ENCODE data around the gene SLC9A9. TPM values are rescaled to one million over a fixed set of nuclear protein-coding genes. Genes with fewer than 3 reads are reported as not detected.

The SLC9A9 gene
- total and polyA plus RNA-seq, 2 of the 8 experiments (the other 6 are each of a cell fraction or from before 2014, with no cell fraction given): 0.48 to 1.1 TPM

DNA sequence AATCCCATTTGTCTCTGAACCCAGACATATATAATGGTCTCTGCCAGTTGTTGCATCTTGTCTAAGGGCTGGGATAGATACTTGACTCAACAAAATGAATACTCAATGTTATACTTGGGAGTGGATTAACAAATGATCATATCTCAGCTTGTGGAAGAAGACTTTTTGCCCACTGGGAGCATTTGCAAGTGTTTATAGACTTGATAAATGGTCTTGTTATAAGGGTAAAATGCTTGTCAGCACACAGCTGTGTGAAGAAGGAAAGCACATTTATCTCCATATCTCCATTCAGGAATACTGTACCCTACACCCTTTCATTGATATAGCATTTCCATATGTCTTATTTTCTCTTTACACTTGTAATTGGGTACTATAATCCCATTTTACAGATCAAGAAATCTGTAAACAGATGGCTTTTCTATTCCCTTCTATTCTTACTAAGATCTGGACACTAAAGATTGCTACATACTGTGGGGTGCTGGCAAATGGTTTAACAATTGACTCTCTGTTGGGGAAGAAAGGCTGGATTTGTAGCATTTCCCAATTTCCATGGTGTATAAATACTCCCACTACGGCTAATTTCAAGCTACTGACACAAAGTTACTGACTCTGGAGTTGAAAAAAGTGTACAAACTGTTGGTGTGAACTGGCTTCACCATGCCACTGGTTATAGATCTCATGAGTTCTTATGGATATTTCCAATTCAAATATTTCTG lies 574.1 kb downstream of the SLC9A9 start:
- no peaks in the 10 kb centered on the region for H3K79me1 ChIP-seq (ENCODE audit: low read depth, low read length)
- H2BK15ac ChIP-seq (ENCODE audit: low read length): no peak overlapping the region
- H2AK5ac ChIP-seq (ENCODE audit: low read depth, low read length): no peak overlapping the region
- H2BK120ac ChIP-seq (replicated peaks; ENCODE audit: low read depth, low read length): no peak overlapping the region
- no peaks in the 10 kb centered on the region for H3K9me3 ChIP-seq (ENCODE audit: insufficient read depth in 2 of 2, low read depth in 1 of 2, low read length in 1 of 2)
- H3K4ac ChIP-seq (replicated peaks; ENCODE audit: insufficient read length, low read depth, low read length): no peak overlapping the region
- no peaks in the 10 kb centered on the region for H3K36me3 ChIP-seq (ENCODE audit: control insufficient read depth in 2 of 4, insufficient read depth in 4 of 4, low read length in 3 of 4)
- ChIA-PET CTCF (ENCODE audit: partially characterized antibody) (no interaction called here), POLR2A (ENCODE audit: partially characterized antibody) (no interaction called here)
- 74% methylated on average over 1 of the region's 1 CpG; no CpG with 5 or more reads in 1 of the 2 experiments for WGBS, 2 experiments (ENCODE audit: extremely low coverage in 1 of 2, insufficient coverage in 1 of 2, insufficient read length in 1 of 2, insufficient replicate concordance in 2 of 2, low coverage in 1 of 2, low lambda C conversion rate in 2 of 2, missing lambda C conversion rate in 1 of 2)
- H4K5ac ChIP-seq (ENCODE audit: insufficient read length, low read depth, low read length): no peak overlapping the region
- H3K79me2 ChIP-seq (ENCODE audit: control insufficient read depth in 1 of 2, insufficient read depth in 2 of 2, low read length in 2 of 2): no peaks in the 10 kb centered on the region
- no peak overlapping the region for H3K4me2 ChIP-seq (ENCODE audit: insufficient read depth in 1 of 2, low read depth in 2 of 2, low read length in 2 of 2)
- no peaks in the 10 kb centered on the region for H3K4me1 ChIP-seq (replicated peaks in 1 of 4; ENCODE audit: control insufficient read depth in 3 of 4, insufficient read depth in 4 of 4, low read length in 3 of 4)
- no peak overlapping the region for H3K4me3 ChIP-seq (ENCODE audit: extremely low read depth in 1 of 4, insufficient read depth in 2 of 4, low read depth in 3 of 4, low read length in 4 of 4)
- no peak overlapping the region for H2BK5ac ChIP-seq (ENCODE audit: low read depth, low read length)
- H3K23ac ChIP-seq (ENCODE audit: insufficient read length): no peak overlapping the region
- H3K9ac ChIP-seq (replicated peaks in 1 of 4; ENCODE audit: extremely low read depth in 1 of 4, low read depth in 3 of 4, low read length in 3 of 4): no peak overlapping the region
- H3K18ac ChIP-seq (ENCODE audit: extremely low read depth, low read length): no peak overlapping the region
- no peak overlapping the region for H3K56ac ChIP-seq (replicated peaks; ENCODE audit: insufficient read length, low read depth, low read length)
- FAIRE-seq (no peak), DNase-seq (ENCODE audit: low read depth in 1 of 2, low spot score in 2 of 2) (no peak)
- no peak overlapping the region for H2AFZ ChIP-seq (ENCODE audit: low read length)
- no peaks in the 10 kb centered on the region for H3K27me3 ChIP-seq (replicated peaks in 1 of 4; ENCODE audit: control insufficient read depth in 3 of 4, extremely low read depth in 1 of 4, insufficient read depth in 3 of 4, low read length in 3 of 4)
- H2BK20ac ChIP-seq (ENCODE audit: low read length): no peak overlapping the region
- no peaks in the 10 kb centered on the region for H3K23me2 ChIP-seq (ENCODE audit: low read depth, low read length)
- no peak overlapping the region for H4K91ac ChIP-seq (replicated peaks; ENCODE audit: insufficient read length, low read length)
- no peak overlapping the region for H3K27ac ChIP-seq (ENCODE audit: low read depth, low read length)
- no peak overlapping the region for H4K8ac ChIP-seq (ENCODE audit: extremely low read depth, insufficient read depth, low read length)
- H2BK12ac ChIP-seq (ENCODE audit: low read depth, low read length): no peak overlapping the region
- TF ChIP-seq MAFK (IDR thresholded peaks at IDR 0.05; ENCODE audit: low read depth, low read length) (no peak), BRCA1 (IDR thresholded peaks at IDR 0.05; ENCODE audit: low read depth, low read length) (no peak), SP2 (IDR thresholded peaks at IDR 0.05; ENCODE audit: low read length) (no peak)
- TF ChIP-seq, protein P1, sequence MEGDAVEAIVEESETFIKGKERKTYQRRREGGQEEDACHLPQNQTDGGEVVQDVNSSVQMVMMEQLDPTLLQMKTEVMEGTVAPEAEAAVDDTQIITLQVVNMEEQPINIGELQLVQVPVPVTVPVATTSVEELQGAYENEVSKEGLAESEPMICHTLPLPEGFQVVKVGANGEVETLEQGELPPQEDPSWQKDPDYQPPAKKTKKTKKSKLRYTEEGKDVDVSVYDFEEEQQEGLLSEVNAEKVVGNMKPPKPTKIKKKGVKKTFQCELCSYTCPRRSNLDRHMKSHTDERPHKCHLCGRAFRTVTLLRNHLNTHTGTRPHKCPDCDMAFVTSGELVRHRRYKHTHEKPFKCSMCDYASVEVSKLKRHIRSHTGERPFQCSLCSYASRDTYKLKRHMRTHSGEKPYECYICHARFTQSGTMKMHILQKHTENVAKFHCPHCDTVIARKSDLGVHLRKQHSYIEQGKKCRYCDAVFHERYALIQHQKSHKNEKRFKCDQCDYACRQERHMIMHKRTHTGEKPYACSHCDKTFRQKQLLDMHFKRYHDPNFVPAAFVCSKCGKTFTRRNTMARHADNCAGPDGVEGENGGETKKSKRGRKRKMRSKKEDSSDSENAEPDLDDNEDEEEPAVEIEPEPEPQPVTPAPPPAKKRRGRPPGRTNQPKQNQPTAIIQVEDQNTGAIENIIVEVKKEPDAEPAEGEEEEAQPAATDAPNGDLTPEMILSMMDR (IDR thresholded peaks at IDR 0.05; ENCODE audit: control extremely low read depth in 1 of 3, insufficient read depth in 1 of 3, low read depth in 1 of 3, low read length in 3 of 3): no peak
- H4K20me1 ChIP-seq (replicated peaks in 1 of 2; ENCODE audit: control insufficient read depth in 1 of 2, insufficient read depth in 2 of 2, low read length in 2 of 2): no peaks in the 10 kb centered on the region
- H3K14ac ChIP-seq (ENCODE audit: insufficient read length): no peak overlapping the region
